Measurements from ENCODE around the gene LGALS14.

The LGALS14 gene

DNA sequence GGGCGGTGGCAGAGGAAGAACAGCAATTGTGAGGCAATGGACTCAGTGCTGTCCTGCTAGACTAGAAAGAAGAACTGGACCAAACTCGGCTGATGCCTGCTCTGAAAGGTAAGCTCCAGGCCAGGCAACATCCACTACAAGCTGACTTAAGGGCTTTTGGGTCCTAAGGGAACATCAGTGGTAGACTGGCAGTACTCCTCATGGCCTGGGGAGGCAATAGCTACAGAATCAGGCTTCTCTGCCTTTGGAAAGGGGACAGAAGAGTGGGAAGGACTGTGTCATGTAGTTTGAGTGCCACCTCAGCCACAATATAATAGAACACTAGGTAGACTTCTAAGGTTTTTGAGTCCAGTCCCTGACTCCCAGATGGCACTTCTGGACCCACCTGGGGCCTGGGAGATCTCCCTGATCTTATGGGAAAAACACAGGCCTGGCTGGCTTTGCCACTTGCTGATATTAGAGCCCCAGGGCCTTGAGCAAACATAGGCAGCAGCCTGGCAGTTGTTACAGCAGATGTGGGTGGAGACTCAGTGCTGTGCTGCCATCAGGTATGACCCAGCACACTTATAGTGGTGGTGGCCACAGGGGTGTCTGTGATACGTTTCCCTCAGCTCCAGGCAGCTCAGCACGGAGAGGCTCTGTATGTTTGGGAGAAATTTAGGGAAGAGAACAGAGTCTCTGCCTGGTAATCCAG is 42.7 kb downstream of the LGALS14 start:
- no peak for DNase-seq (ENCODE audit: low read depth)

DNA sequence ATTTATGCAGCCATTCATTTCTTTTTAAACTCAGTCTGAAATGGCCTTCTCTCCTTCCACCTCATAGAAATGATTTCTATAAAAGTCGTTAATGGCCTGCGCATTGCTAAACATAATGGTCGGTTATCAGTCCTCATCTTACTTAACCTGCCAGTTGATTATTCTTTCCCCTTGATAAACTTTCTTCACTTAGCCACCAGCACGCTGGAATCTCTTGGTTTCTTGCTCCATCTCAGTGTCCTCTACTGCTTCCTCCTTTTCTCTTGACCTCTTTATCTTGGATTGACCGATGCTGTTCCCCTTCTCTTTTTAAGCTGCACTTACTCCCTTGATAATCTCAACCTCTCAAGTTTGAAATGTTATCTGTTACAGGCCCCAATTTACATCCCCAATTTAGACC is 45.7 kb downstream of the LGALS14 start:
- DNase-seq (ENCODE audit: low read depth): no peak

DNA sequence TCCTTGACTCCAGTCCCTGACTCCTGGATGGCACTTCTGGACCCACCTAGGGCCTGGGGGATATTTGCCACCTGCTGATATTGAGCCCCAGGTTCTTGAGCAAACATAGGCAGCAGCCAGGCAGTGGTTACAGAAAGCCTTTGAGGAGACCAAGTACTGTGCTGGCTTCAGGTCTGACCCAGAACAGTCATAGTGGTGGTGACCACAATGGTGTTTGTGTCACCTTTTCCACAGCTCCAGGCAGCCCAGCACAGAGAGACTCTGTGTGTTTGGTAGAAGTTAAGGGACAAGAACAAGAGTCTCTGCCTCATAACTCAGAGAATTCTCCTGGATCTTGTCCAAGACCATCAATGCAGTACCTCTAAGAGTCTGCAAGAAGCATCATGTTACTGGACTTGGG is 48.1 kb downstream of the LGALS14 start:
- DNase-seq (ENCODE audit: low read depth): no peak

DNA sequence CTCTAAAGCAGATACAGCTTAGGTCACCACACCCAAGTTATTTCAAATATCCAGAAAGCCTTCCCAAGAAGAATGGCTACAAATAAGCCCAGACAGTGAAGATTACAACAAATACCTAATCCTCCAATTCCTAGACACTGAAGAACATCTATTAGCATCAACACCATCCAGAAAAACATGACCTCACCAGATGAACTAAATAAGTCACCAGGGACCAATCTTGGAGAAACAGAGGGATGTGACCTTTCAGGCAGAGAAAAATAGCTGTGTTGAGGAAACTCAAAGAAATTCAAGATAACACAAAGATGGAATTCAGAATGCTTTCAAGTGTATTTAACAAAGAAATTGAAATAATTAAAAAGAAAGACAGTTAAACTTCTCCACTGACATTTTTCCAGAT is 48.5 kb downstream of the LGALS14 start:
- DNase-seq (ENCODE audit: low read depth): no peak

DNA sequence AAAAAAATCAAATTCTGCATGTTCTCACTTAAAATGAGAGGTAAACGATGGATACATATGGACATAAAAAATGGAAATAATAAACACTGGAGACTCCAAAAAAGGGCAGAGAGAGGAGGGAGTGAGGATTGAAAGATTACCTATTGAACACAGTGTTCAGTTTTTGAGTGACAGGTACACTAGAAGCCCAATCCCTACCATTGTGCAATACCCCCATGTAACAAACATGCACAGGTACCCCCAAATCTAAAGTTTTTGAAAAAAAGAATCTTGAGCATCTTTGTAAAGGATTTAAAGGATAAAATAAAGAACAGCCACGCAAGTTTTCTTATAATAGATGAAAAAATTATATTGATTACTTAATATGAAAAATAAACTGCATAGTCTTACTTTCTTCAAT is 50.3 kb downstream of the LGALS14 start:
- no peak for DNase-seq (ENCODE audit: low read depth)

DNA sequence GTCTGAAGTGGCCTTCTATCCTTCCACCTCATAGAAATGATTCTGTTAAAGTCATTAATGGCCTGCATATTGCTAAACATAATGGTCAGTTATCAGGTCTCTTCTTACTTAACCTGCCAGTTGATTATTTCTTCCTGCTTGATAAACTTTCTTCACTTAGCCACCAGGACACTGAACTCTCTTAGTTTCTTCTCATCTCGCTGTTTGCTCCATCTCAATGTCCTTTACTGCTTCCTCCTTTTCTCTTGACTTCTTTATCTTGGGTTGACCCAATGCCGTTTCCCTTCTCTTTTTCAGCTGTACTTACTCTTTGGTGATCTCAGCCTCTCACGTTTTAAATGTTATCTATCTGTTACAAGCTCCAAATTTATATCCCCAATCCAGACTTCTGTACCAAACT is 50.7 kb downstream of the LGALS14 start:
- DNase-seq (ENCODE audit: low read depth): no peak
